Left lung (tissue), 10 donors: ENCODE data around the gene C22orf31. TPM values are rescaled to one million over a fixed set of nuclear protein-coding genes. Genes with fewer than 3 reads are reported as not detected.

ENCODE experiments used
- ATAC-seq: fragments of 200-7000 bp; cut with Tn5 transposase; one replicate; pipeline ENCODE4 v1.9.1; 2020; ENCODE audit warnings: moderate library complexity
- DNase-seq, 4 donors: peaks; one replicate each; pipeline ENCODE4 v3.0.0-alpha.2; 2013 to 2020
- H3K27ac ChIP-seq, 2 donors: fragments of 200-600 bp; sonication (generic) in 1 of 2; one replicate each; pipeline versions ENCODE4 v1.5.0 to v1.8.0; 2020 to 2021
- H3K27me3 ChIP-seq, 2 donors: fragments of 200-600 bp; sonication (generic) in 1 of 2; one replicate each; pipeline versions ENCODE4 v1.5.0 to v1.8.0; 2020 to 2021
- H3K36me3 ChIP-seq, 2 donors: fragments of 200-600 bp; sonication (generic) in 1 of 2; one replicate each; pipeline versions ENCODE4 v1.5.0 to v1.8.0; 2020 to 2021
- H3K4me1 ChIP-seq, 2 donors: fragments of 200-600 bp; one replicate each; pipeline ENCODE4 v1.8.0; 2021
- H3K4me3 ChIP-seq, 2 donors: fragments of 200-600 bp; sonication (generic) in 1 of 2; one replicate each; pipeline versions ENCODE4 v1.5.0 to v1.8.0; 2020 to 2021; ENCODE audit warnings: mild to moderate bottlenecking in 1 of 2
- H3K9me3 ChIP-seq, 2 donors: fragments of 200-600 bp; sonication (generic) in 1 of 2; one replicate each; pipeline versions ENCODE4 v1.5.0 to v1.8.0; 2020 to 2021
- intact Hi-C, 2 donors: fragments of 100-400 bp; cut with DNase I; formaldehyde crosslinking; loops; one replicate each; pipeline versions ENCODE4 v1.11.2 to v1.14.2; 2022
- polyA plus RNA-seq, 6 donors: library from polyadenylated mRNA; unstranded; fragments of 120-200 nt; gene quantifications; one replicate each; pipeline ENCODE4 v1.2.1, GENCODE V29; 2013; ENCODE audit not compliant: insufficient read length in 6 of 6
- total RNA-seq, 2 donors: library from RNA; stranded (reverse); fragmentation: NEBNext Ultra II Directional; extraction: Animal tissue kit (Norgen Biotek cat#: 25700); gene quantifications; one replicate each; pipeline ENCODE4 v1.2.1, GENCODE V29; 2021
- TF ChIP-seq, protein P1 (sequence below), 2 donors: fragments of 200-600 bp; sonication (generic) in 1 of 2; IDR thresholded peaks; one replicate each; pipeline versions ENCODE4 v1.5.0 to v1.8.0; 2021; ENCODE audit warnings: antibody characterized with exemption in 2 of 2
- donor health status: DM: no; HTN: yes; CAD: no.
- donor health status: DM: no; HTN: no; CAD: no.

The C22orf31 gene
- total and polyA plus RNA-seq, 8 donors = 0.29 to 1.6 (median 1.1) TPM; not detected in 1

GRCh38 chr22:29095459-29095858 is 33.8 kb upstream of the C22orf31 start:
- Histone ChIP-seq H3K4me3 (no peak overlapping the region), H3K4me1 (peaks cover 8 to 10% of the 10 kb centered on the region in 2 donors), H3K27me3 (no peaks in the 10 kb centered on the region), H3K9me3 (no peaks in the 10 kb centered on the region), H3K27ac (no peak overlapping the region), H3K36me3 (peaks cover 0 to 19% of the 10 kb centered on the region in 2 donors)
- TF ChIP-seq, protein P1, sequence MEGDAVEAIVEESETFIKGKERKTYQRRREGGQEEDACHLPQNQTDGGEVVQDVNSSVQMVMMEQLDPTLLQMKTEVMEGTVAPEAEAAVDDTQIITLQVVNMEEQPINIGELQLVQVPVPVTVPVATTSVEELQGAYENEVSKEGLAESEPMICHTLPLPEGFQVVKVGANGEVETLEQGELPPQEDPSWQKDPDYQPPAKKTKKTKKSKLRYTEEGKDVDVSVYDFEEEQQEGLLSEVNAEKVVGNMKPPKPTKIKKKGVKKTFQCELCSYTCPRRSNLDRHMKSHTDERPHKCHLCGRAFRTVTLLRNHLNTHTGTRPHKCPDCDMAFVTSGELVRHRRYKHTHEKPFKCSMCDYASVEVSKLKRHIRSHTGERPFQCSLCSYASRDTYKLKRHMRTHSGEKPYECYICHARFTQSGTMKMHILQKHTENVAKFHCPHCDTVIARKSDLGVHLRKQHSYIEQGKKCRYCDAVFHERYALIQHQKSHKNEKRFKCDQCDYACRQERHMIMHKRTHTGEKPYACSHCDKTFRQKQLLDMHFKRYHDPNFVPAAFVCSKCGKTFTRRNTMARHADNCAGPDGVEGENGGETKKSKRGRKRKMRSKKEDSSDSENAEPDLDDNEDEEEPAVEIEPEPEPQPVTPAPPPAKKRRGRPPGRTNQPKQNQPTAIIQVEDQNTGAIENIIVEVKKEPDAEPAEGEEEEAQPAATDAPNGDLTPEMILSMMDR (IDR thresholded peaks at IDR 0.05) = no peak
- ATAC-seq (no peak), DNase-seq (no peak)
- intact Hi-C loops = no loop called here

- H3K9me3 ChIP-seq = no peaks in the 10 kb centered on the region
- TF ChIP-seq, protein P1 (IDR thresholded peaks at IDR 0.05) = no peak
- peak overlapping the region; percentile 14 to 26 for H3K27ac ChIP-seq
- no peaks in the 10 kb centered on the region for H3K27me3 ChIP-seq
- intact Hi-C loops = no loop called here
- peak; percentile 59 for ATAC-seq
- DNase-seq = peak in 2 of 4 donors; percentile 57 to 68
- no peak overlapping the region for H3K4me3 ChIP-seq
- peaks cover 8 to 10% of the 10 kb centered on the region in 2 donors for H3K4me1 ChIP-seq
- H3K36me3 ChIP-seq = peaks cover 0 to 8% of the 10 kb centered on the region in 2 donors
Observed at GRCh38 chr22:29093501-29094300, 32.1 kb upstream of the C22orf31 start.

DNA sequence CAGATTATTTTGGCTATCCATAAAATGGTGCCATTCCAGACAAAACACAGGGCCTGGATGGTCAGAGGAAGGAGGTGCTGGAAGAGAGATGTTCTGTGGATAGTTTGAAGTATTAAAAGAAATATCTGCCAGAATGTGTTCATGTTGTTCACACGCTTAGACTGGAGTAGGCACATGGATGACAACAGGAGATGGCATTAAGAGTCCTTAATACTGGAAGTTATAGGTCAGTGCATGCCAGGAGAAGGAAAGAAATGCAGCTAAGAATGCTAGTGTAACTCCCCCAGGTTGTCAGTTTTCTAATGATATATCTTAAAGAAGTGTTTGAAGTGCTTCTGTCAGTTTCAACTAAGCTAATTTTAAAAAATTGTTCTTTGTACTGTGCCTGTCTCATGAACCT is 31.4 kb upstream of the C22orf31 start:
- Histone ChIP-seq H3K27me3 (no peaks in the 10 kb centered on the region), H3K4me3 (no peak overlapping the region), H3K36me3 (peaks cover 0 to 8% of the 10 kb centered on the region in 2 donors), H3K27ac (peak overlapping the region in 1 of 2 donors; percentile 14), H3K4me1 (peaks cover 8 to 10% of the 10 kb centered on the region in 2 donors), H3K9me3 (no peaks in the 10 kb centered on the region)
- ATAC-seq = no peak
- intact Hi-C loops = no loop called here
- no peak for DNase-seq
- TF ChIP-seq, protein P1 (IDR thresholded peaks at IDR 0.05) = no peak

GRCh38 chr22:29092243-29092642 is 30.6 kb upstream of the C22orf31 start:
- no peaks in the 10 kb centered on the region for H3K9me3 ChIP-seq
- peaks cover 8 to 10% of the 10 kb centered on the region in 2 donors for H3K4me1 ChIP-seq
- peaks cover 0 to 8% of the 10 kb centered on the region in 2 donors for H3K36me3 ChIP-seq
- DNase-seq (no peak), ATAC-seq (peak; percentile 41)
- no peaks in the 10 kb centered on the region for H3K27me3 ChIP-seq
- H3K27ac ChIP-seq = no peak overlapping the region
- TF ChIP-seq, protein P1 (IDR thresholded peaks at IDR 0.05) = no peak
- no peak overlapping the region for H3K4me3 ChIP-seq
- intact Hi-C loops = no loop called here

GRCh38 chr22:29090039-29090438 is 28.4 kb upstream of the C22orf31 start:
- no peak for DNase-seq
- H3K27ac ChIP-seq = no peak overlapping the region
- H3K9me3 ChIP-seq = no peaks in the 10 kb centered on the region
- ATAC-seq = no peak
- H3K4me3 ChIP-seq = no peak overlapping the region
- no peaks in the 10 kb centered on the region for H3K27me3 ChIP-seq
- H3K4me1 ChIP-seq = peaks cover 8 to 19% of the 10 kb centered on the region in 2 donors
- TF ChIP-seq, protein P1 (IDR thresholded peaks at IDR 0.05) = no peak
- intact Hi-C loops = no loop called here
- H3K36me3 ChIP-seq = peaks cover 0 to 4% of the 10 kb centered on the region in 2 donors
